Lower leg skin (tissue), 4 donors: ENCODE results near the gene CD200. TPM values are rescaled to one million over a fixed set of nuclear protein-coding genes. Genes with fewer than 3 reads are reported as not detected.

Source experiments
- DNase-seq, 2 donors: peaks; one replicate each; pipeline ENCODE4 v3.0.0-alpha.2; 2019; ENCODE audit warnings: low spot score in 2 of 2
- H3K4me3 ChIP-seq: fragments of 200-600 bp; sonication (generic); 2 replicates; pipeline ENCODE4 v1.5.1; 2017; ENCODE audit warnings: mild to moderate bottlenecking, low read depth; ENCODE audit not compliant: poor library complexity, severe bottlenecking
- POLR2A ChIP-seq, 2 donors: fragments of 450-650 bp; IDR thresholded peaks; one replicate each; pipeline ENCODE4 v1.6.1; 2016 to 2017; ENCODE audit warnings: antibody characterized with exemption in 2 of 2, mild to moderate bottlenecking in 1 of 2, moderate library complexity in 1 of 2
- WGBS, 2 donors: methylation state at CpG; one replicate each; pipeline ENCODE4 v1.1.5; 2018; 5-methylcytosine and 5-hydroxymethylcytosine counted together
- intact Hi-C: fragments of 100-400 bp; cut with DNase I; formaldehyde crosslinking; loops from one replicate; pipeline ENCODE4 v1.15.0; 2023; ENCODE audit warnings: low total_unique reads
- total RNA-seq, 4 donors: library from RNA; depleted of rRNA; stranded (reverse); fragments of >200 nt; gene quantifications; one replicate each; pipeline ENCODE4 v1.1.0, GENCODE V29; 2016
- TF ChIP-seq, protein P1 (sequence below), 3 donors: fragments of 450-650 bp; IDR thresholded peaks; one replicate each; pipeline ENCODE4 v1.5.1; 2016; ENCODE audit warnings: antibody characterized with exemption in 3 of 3, mild to moderate bottlenecking in 3 of 3, moderate library complexity in 2 of 3

CD200 gene
- total RNA-seq, 4 donors from 2014 or later, result 2.7 to 8.2 (median 5.6) TPM

- WGBS, 2 donors, result 90 to 97% methylated on average over 2 of the region's 2 CpGs
- TF ChIP-seq, protein P1, sequence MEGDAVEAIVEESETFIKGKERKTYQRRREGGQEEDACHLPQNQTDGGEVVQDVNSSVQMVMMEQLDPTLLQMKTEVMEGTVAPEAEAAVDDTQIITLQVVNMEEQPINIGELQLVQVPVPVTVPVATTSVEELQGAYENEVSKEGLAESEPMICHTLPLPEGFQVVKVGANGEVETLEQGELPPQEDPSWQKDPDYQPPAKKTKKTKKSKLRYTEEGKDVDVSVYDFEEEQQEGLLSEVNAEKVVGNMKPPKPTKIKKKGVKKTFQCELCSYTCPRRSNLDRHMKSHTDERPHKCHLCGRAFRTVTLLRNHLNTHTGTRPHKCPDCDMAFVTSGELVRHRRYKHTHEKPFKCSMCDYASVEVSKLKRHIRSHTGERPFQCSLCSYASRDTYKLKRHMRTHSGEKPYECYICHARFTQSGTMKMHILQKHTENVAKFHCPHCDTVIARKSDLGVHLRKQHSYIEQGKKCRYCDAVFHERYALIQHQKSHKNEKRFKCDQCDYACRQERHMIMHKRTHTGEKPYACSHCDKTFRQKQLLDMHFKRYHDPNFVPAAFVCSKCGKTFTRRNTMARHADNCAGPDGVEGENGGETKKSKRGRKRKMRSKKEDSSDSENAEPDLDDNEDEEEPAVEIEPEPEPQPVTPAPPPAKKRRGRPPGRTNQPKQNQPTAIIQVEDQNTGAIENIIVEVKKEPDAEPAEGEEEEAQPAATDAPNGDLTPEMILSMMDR (IDR thresholded peaks at IDR 0.05), result no peak
- TF ChIP-seq POLR2A (IDR thresholded peaks at IDR 0.05), result no peak
Measured at GRCh38 chr3:112354642-112355306, 21.8 kb downstream of the CD200 start.

DNA sequence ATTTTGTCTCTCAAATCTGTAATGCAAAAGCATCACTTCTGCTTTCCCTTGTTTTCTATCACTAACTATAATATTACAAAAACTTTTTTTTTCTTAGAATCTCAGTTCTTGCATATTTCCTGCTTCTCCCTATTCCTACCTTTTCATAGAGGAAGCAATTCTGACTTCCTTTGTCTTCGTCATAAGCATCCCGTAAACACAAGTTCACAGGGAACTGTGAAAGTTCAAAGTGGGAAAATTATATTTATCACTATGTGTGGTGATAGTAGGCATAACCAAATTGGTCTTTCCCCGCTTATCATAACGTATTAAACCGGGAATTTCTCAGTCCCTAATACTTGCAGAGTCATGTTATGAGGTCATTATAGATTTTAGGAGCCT lies 22.3 kb downstream of the CD200 start:
- DNase-seq, result no peak
- TF ChIP-seq POLR2A (IDR thresholded peaks at IDR 0.05), result no peak
- TF ChIP-seq, protein P1 (IDR thresholded peaks at IDR 0.05), result no peak
- WGBS, 2 donors, result 81 to 83% methylated on average over 5 of the region's 5 CpGs
- no peak overlapping the region for H3K4me3 ChIP-seq
- intact Hi-C loops, result no loop called here

More at GRCh38 chr3:112354642-112355306, 21.8 kb downstream of the CD200 start:
- intact Hi-C loops, result no loop called here
- DNase-seq, result no peak
- no peak overlapping the region for H3K4me3 ChIP-seq

DNA sequence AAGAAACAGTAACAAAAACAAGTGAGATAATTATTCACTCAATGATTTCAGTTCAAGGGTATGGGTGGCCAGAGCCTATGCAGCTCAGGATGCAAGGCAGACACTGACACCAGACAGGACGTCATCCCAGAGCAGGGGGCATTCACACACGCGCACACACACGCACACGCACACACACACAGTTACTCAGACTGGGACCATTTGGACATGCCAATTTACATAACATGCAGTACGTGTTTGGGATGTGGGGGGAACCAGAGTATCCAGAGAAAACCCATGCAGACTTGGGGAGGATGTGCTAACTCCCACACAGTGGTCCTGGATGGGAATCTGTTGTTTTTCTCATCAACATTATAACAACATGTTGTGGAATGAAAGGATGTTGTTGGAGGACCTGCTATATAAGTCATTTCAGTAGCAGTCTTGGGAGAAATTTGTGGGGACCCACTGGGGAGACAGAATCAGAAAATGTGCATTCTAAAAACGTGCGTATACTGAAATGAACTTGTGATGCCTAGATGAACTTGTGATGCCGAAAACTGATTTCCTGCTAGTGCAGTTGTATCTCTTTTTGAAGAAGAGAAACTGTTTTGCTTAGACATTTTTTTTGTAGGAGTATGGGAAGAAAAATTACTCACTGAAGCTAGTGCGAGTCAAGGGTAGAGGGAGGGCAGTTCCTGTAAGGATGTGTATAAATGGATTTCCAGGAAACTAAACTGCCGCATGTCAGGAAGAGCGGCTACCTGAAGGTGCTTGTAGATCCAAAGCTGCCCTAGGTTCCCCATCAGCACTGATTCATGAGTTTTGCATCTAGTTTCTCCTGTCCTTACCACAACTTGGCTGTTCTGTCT lies 25.2 kb downstream of the CD200 start:
- intact Hi-C loops, result no loop called here
- TF ChIP-seq, protein P1 (IDR thresholded peaks at IDR 0.05), result no peak
- TF ChIP-seq POLR2A (IDR thresholded peaks at IDR 0.05), result no peak
- no peak overlapping the region for H3K4me3 ChIP-seq
- no peak for DNase-seq
- WGBS, 2 donors, result 71 to 76% methylated on average over 12 of the region's 12 CpGs

- no peak overlapping the region for H3K4me3 ChIP-seq
- no peak for DNase-seq
- 31 to 34% methylated on average over 2 of the region's 2 CpGs for WGBS, 2 donors
- TF ChIP-seq, protein P1 (IDR thresholded peaks at IDR 0.05), result no peak
- no peak for TF ChIP-seq POLR2A (IDR thresholded peaks at IDR 0.05)
- intact Hi-C loops, result no loop called here
Measured at GRCh38 chr3:112360561-112360960, 27.6 kb downstream of the CD200 start.

DNA sequence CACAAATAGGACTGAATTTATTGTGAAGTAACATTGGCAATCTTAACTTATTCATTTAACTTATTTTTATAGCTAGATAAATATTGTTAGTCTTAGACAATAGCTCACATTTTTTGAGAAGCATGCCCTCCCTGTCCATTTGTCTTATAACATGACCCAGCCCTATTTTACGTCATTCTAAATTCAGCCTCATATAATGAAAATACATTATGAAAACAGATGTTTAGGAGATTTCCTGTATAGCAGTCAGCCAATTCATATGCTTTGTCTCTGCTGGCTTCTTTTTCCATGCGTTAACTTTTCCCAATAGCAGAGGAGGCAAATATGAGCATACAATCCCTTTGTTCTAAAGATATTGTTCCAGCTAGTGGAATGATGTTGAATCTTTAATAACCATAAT lies 29.3 kb downstream of the CD200 start:
- intact Hi-C loops, result no loop called here
- H3K4me3 ChIP-seq, result no peak overlapping the region
- DNase-seq, result no peak
- TF ChIP-seq, protein P1 (IDR thresholded peaks at IDR 0.05), result no peak
- TF ChIP-seq POLR2A (IDR thresholded peaks at IDR 0.05), result no peak
- 75 to 80% methylated on average over 2 of the region's 2 CpGs for WGBS, 2 donors
